ENCODE measurements around the gene NCBP2L.

NCBP2L gene

DNA sequence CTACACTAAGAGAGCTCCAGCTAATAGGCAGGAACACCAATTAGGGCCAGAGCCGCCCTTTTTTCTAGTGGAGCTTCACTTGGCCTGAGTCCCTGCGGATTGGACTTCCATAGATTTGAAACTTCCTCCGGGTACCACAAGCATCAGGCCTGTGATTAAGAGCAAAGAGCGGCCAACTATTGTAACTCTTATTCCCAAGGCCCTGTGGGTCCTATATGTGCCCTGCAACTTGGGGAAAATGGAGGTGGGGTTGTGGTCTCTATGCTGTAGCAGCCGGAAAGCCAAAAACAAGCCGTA is at the start of gene NCBP2L:
Gene NCBP2L (plus strand): TSS at position 198 of the 297 bp plus-strand sequence. CDS start 16,488 bp downstream, outside the sequence.
- no peak for DNase-seq (ENCODE audit: low read depth in 2 of 2)
- H3K4me3 ChIP-seq (replicated peaks in 1 of 2; ENCODE audit: low read depth in 2 of 2, low read length in 2 of 2): peak within 1 kb of the TSS; percentile 53 to 56
- TF ChIP-seq, protein P1, sequence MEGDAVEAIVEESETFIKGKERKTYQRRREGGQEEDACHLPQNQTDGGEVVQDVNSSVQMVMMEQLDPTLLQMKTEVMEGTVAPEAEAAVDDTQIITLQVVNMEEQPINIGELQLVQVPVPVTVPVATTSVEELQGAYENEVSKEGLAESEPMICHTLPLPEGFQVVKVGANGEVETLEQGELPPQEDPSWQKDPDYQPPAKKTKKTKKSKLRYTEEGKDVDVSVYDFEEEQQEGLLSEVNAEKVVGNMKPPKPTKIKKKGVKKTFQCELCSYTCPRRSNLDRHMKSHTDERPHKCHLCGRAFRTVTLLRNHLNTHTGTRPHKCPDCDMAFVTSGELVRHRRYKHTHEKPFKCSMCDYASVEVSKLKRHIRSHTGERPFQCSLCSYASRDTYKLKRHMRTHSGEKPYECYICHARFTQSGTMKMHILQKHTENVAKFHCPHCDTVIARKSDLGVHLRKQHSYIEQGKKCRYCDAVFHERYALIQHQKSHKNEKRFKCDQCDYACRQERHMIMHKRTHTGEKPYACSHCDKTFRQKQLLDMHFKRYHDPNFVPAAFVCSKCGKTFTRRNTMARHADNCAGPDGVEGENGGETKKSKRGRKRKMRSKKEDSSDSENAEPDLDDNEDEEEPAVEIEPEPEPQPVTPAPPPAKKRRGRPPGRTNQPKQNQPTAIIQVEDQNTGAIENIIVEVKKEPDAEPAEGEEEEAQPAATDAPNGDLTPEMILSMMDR (IDR thresholded peaks at IDR 0.05; ENCODE audit: low read depth, low read length): no peak

GRCh38 chrX:107728371-107729099 is 49.0 kb upstream of the NCBP2L start:
- TF ChIP-seq, protein P1 (IDR thresholded peaks at IDR 0.05; ENCODE audit: low read depth, low read length): no peak
- no peak for DNase-seq (ENCODE audit: low read depth in 2 of 2)
- H3K4me3 ChIP-seq (replicated peaks in 1 of 2; ENCODE audit: low read depth in 2 of 2, low read length in 2 of 2): no peak overlapping the region

GRCh38 chrX:107729558-107730297 is 47.8 kb upstream of the NCBP2L start:
- H3K4me3 ChIP-seq (replicated peaks in 1 of 2; ENCODE audit: low read depth in 2 of 2, low read length in 2 of 2): no peak overlapping the region
- TF ChIP-seq, protein P1 (IDR thresholded peaks at IDR 0.05; ENCODE audit: low read depth, low read length): no peak
- DNase-seq (ENCODE audit: low read depth in 2 of 2): peak in 1 of 2 donors; percentile 32

DNA sequence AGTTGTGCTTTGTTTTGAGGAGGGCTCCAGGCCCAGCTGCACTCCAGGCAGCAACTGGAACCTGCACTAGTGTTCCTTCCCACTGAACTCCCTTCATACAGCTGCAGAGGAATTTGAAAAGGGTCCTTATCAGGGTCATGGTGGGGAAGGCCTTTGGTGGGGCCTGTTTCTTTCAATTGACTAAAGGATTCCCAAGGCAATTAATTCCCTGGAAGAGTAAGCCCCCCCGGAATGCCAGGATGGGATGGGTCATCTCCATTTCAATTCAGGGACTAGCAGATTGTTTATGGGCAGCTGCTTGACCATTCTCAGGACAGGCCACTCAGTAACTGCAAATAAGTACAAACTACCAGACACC is 47.3 kb upstream of the NCBP2L start:
- TF ChIP-seq, protein P1 (IDR thresholded peaks at IDR 0.05; ENCODE audit: low read depth, low read length): no peak

GRCh38 chrX:107730991-107731766 is 46.4 kb upstream of the NCBP2L start:
- no peak overlapping the region for H3K4me3 ChIP-seq (replicated peaks in 1 of 2; ENCODE audit: low read depth in 2 of 2, low read length in 2 of 2)
- no peak for DNase-seq (ENCODE audit: low read depth in 2 of 2)
- TF ChIP-seq, protein P1 (IDR thresholded peaks at IDR 0.05; ENCODE audit: low read depth, low read length): no peak

More for the DNA sequence above, 47.3 kb upstream of the NCBP2L start:
- no peak overlapping the region for H3K4me3 ChIP-seq (replicated peaks in 1 of 2; ENCODE audit: low read depth in 2 of 2, low read length in 2 of 2)
- no peak for DNase-seq (ENCODE audit: low read depth in 2 of 2)

- H3K4me3 ChIP-seq (replicated peaks in 1 of 2; ENCODE audit: low read depth in 2 of 2, low read length in 2 of 2): no peak overlapping the region
- DNase-seq (ENCODE audit: low read depth in 2 of 2): peak; percentile 91 to 97
- TF ChIP-seq, protein P1 (IDR thresholded peaks at IDR 0.05; ENCODE audit: low read depth, low read length): no peak
These were observed 45.6 kb upstream of the NCBP2L start for GRCh38 chrX:107731831-107732502.
